Activated T-helper 1 cell treated with Interleukin-2 at 50 U/mL for 16 hours (primary cell): ENCODE measurements around the gene POM121L12.

Source experiments
- DNase-seq: peaks from one replicate; pipeline ENCODE4 v3.0.0-alpha.2; 2020; ENCODE audit warnings: low read depth

Gene POM121L12

DNA sequence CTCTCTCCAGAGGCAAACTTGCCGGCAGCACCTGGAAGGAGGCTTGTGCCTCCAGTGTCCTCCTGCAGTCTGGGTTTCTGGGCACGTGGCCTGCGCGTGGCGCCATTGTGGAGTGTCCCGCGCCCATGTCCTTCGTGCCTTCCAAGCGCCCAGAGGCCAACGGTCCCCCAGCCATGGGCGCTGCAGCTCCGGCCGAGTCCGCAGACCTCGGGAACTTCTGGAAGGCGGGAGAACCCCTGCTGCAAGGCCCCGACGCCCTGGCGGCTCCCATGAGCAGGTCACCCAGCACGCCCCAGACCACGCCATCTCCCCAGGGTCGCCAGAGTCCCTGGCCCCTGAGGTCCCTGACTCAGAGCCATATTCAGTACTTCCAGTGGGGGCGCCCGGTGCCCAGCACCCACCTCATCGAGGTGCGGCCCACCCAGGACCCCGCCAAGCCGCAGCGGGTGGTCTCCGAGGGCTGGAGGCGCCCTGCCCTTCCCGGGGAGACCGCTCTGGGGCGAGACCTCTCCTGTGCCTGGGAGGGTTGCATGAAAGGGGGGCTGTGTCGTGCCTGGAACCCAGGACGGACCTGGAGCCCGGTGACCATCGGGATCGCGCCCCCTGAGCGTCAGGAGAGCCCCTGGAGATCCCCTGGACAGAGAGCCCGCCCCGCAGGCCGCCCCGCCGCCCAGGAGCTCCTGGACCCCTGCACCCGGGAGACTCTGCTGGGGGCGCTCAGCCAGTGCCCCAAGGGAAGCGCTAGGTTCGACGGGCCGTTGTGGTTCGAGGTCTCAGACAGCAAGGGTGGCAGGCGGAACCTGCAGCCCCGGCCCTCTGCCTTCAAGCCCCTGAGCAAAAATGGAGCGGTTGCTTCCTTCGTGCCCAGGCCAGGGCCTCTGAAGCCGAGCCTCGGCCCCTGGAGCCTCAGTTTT is at the start of gene POM121L12:
Gene POM121L12 (plus strand): TSS at position 135 of the 914 bp plus-strand sequence. CDS start 39 bp downstream, at position 174.
- DNase-seq = no peak

DNA sequence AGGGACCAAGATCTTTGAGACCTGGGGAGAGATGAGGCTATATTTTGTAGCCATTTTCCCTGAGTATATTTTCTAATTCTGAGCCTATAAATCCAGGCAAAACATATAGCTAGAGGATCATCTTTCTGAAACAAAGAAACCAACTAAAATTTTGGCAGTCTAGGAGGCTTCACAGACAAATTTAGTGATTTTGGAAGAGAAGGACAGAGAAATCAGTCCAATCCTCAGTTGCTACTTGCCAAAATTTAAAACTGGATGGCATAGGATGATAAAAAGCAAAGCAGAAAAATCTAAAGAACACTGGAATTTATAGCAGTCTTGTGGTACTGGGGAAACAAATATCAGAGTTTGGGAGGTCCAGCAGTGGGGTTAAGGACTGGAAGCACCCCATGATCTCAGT is 43.4 kb upstream of the POM121L12 start:
- DNase-seq = no peak

DNA sequence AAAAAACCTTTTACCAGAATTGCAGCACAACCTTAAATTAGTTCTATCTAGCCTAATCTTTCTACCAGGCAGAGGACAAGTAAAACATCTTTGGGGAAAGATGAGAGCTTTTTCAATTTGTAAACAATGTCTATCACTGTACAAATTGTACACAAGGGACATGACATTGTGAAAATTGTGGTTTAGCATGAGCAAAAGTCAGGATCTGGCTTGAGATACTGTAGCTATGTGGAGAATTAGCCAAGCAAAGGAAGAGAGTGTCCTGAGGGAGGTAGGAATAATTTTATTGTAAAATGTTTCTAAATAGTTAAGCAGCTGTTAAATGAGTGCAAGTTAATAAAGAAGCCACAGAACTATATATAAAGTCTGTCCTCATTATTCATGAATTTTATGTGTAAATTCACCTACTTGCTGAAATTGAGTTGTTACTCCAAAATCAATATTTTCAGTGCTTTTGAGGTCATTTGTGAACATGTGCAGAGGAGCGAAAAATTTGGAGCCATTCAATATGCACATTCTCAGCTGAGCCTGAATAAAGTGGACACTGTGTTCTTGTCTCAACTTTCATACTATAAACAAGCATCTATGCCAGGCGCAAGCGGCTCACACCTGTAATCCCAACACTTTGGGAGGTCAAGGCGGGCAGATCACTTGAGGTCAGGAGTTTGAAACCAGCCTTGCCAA is 42.8 kb upstream of the POM121L12 start:
- DNase-seq = no peak

DNA sequence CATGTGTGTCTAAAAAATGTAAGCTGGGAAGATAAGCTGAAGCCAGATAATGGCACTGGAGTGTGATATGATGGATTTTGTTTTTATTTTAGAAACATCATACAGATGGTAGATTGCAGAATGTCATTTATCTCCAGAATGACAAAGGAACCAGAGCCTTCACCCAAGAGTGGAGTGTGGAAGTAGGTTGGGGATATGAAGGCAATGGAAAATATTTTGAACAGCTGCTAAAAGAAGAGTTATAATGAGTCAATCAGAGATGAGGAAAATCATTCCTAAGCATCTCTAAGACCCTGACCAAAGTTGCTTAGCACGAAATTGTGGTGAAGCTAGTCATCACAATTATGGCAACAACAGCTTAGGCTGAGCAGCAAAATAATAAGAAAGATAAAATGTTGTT is 39.8 kb upstream of the POM121L12 start:
- DNase-seq = no peak

DNA sequence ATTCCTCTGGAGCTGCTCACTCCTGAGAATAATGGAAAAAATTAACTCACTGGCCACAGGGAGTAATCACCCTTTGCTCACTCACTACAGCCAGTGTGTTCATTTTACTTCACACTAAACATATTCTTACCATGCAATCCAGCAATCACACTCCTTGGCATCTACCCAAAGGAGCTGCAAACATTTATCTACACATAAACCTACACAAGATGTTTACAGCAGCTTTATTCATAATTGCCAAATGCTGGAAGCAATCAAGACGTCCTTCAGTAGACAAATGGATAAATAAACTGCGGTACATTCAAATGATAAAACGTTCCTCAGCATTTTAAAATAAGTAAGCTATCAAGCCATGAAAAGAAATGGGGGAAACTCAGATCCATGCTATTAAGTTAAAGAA is 34.2 kb upstream of the POM121L12 start:
- no peak for DNase-seq

DNA sequence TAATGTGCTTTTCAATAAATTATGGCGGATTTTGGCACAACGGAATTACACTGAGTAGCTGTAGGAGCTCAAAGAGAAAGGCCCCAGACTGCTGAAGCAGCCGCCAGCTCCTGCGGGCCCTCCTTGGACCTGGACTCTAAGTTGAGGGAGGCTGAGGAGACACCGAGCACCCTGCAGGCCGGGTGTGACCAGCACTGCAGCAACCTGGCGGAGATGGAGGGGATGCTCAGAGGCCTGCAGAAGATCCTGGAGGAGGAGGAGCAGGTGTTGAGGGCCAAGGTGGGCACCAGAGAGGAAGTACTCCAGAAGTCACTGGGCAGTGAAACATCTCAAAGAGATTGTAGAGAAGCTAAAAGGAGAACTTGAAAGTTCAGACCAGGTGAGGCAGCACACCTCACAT is 33.0 kb upstream of the POM121L12 start:
- no peak for DNase-seq

DNA sequence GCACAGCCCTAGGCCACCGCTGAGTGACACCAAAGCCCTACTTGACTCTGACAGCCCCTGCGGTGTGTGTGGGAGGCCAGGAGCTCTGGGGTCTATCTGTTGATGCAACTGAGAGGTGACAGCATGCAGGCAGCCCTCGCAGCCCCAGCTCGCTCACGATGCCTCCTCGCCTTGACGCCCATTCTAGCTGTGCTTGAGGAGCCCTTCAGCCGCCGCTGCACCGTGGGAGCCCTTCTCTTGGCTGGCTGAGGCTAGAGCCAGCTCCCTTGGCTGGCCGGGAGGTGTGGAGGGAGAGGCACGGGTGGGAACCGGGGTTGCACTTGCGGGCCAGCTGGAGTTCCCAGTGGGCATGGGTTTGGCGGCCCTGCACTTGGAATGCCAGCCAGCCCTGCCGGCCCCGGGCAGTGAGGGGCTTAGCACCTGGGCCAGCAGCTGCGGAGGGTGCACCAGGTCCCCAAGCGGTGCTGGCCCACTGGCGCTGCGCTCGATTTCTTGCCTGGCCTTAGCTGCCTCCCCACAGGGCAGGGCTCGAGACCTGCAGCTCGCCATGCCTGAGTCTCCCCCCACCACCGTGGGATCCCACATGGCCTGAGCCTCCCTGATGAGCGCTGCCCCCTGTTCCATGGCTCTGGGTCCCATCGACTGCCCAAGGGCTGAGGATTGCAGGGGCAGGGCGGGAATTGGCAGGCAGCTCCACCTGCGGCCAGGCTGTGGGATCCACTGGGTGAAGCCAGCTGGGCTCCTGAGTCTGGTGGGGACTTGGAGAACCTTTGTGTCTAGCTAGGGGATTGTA is 31.6 kb upstream of the POM121L12 start:
- DNase-seq = no peak

DNA sequence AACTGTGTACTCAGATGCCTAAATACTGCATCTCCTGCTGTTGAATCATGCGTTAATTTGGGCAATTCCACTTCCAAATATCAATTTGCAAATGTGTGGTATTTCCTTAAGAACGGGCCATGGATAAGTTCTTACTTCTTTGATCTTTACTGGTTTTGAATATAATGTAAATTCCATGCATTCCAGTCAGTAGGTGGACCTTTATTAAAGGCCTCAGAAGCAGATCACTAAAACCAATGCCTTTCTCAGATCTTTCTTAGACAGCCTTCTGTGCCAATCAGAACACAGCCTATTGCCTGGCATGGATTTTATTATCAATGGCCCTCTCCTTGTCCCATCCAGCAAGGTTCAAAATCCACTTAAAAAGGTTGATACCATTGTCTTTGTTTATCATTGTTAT is 21.5 kb upstream of the POM121L12 start:
- DNase-seq = no peak

DNA sequence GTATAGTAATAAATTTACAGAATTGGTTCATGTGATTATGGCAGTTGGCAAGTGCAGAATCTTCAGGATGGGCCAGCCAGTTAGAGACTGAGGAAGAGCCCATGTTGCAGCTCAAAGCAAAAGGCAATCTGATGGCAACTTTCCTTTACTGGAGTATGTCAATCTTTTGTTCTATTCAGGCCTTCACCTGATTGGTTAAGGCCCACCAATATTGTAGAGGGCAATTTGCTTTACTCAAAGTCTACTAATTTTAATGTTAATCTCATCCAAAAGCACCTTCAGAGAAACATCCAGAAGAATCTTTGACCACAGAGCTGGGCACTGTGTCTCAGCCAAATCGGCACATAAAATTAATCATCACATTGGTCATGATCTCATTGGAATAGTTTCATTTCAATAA is 20.0 kb upstream of the POM121L12 start:
- no peak for DNase-seq

DNA sequence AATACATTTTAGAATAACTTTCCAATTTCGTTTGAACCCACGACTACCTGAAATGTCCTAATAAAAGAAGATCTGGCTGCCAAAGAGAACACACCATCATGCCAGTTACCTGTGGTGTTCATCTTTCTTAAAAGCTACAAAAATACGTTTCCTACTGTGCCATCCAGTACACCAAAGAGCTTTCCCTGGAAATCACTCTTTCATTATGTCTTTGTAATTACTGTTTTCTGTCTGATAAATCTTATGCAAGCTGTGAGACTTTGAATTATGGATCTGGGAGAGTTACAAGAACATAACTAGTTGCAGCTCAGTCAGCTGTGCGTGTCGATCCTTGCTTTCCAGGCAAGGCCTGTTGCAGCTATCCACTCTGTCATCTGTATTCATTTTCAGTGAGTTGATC is 12.5 kb upstream of the POM121L12 start:
- DNase-seq = no peak

DNA sequence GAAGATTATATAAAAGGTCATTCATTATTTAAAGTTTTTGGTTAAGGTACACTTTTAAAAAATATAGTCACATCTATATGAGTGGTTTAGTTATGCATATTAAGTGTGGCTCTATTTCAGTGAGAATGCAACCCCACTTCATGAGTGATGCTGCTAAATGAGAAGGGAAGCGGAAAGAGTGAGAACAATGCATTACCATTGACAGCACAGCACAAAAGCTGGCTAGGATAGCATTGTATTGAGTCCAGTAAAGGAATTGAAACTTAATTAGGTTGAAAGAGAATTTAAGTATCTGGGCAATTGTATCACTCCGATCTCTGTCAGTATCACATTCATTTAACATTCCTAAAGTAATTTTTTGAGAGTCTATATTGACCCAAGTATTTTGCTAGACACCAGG is 13.2 kb downstream of the POM121L12 start:
- no peak for DNase-seq

DNA sequence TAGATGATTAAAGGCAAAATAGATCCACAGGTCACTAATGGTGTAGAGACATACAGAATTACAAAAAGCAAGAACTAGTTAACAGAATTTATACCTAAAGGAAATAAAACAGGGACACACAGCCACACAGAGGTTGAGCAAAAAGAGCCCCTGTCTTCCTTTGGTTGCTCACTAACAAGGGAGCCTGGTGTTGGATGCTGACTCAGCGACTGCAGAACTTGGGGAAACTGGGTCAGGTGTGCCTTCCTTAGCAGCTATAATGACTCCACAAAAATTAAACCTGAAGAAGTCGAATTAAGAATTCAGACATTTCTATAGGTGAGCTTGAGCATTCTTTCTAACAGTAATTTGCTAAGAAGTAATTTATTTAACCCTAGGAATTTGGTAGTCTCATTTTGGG is 15.0 kb downstream of the POM121L12 start:
- DNase-seq = no peak

DNA sequence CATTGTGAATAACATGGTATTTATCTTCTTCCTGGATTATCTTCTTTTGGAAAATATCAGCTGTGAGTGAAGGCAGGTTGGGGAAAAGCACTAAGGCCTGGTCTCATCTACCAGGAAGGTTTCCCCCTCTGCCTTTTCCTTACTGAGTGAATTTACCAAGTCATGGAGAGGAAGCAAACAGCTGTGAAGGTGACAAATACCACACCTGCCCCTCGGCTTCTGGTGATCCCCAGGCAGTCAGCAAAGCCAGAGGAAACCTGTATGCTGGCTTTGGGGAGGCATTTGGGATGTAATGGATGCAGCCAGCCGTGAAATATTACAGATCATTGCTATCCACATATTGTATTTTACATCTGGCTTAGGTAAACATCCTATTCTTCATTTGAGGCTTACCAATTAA is 24.2 kb downstream of the POM121L12 start:
- DNase-seq = no peak

DNA sequence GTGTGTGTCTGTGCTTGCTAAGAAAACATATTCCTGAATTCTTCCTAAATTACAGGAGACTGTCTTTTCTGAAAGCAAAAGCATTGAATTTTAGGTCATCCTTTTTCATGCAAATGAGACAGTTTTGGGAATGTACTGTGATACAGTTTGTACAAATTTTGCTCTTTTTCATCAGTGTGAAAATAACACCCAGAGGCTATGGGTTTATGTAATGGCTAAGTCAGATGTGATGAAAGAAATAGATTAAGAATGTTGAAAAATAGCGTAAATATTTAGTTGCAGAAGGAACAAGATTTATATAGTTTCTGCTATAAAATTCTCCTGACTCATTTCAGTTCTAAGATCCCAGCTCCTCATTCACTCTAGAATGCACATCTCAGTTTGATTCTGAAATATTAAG is 24.6 kb downstream of the POM121L12 start:
- DNase-seq = no peak

DNA sequence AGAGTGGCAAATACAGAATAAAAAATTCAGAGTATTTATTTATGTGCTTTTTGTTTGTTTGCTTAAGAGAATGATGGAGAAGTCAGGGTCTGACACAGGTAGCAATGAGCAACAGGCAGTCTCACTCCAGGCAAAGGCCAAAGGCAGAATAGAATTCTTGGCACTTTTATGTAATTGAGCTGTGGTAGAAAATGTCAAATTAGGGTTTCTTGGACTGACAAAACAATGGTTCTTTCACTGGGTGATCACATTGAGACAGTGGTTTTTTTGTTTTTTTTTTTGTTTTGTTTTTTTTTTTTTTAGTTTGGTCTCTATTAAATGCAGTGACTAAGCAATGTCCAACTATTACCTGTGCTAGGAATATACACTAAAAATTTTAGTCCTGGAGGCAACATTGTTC is 27.4 kb downstream of the POM121L12 start:
- DNase-seq = no peak

DNA sequence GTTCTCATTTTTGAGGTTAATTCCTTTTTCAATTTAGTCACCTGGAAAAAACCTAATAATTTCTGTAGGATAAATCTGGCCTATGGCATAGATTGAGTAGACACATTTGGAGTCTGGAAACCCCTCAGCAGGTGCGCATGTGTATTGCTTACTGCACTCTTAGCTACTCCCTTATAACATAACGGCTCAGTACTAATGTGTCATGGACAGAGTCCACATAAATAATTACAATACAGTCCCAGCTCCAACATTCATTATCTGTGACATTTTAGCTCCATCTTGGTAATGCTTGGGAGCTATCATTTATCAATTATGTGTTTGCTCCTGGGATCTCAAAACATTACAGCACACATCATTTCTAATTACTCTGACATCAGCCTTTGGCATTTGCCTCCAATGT is 33.2 kb downstream of the POM121L12 start:
- DNase-seq = no peak

DNA sequence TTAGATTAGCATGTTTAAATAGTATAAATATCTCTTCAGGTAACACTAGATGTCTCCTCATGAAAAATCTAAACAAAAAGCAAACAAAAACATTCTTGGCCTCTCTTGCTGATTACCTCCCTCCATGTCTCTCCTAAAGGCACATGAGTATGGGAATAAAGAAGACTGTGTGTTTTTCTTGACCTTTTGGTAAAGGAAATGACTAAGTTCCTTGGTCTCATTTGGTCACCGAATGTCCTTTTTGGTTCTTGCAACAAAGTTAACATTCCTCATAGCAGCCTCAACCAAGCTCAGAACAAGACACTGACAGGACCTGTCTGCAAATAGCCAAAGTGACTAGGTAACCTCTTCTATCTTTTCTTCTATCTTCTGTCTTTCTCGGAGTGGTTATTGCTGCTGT is 35.5 kb downstream of the POM121L12 start:
- no peak for DNase-seq
